NCI-H2107 treated with DMSO at 0.1 percent for 48 hours (cell line): ENCODE measurements around the gene BUD13.
"Not testable (repeated sequence)": the region's sequence is repeated elsewhere in the genome, so short reads cannot be mapped to it uniquely, and the experiment has no call there.

Experiments used
- DNase-seq: peaks from one replicate; lab custom pipeline; 2025; ENCODE audit not compliant: unreplicated experiment; lab: John Stamatoyannopoulos, UW

The BUD13 gene

GRCh38 chr11:116762132-116762531 is 10.7 kb downstream of the BUD13 start:
- no peak for DNase-seq

GRCh38 chr11:116756044-116756443 is 16.7 kb downstream of the BUD13 start:
- not testable (repeated sequence) for DNase-seq

DNA sequence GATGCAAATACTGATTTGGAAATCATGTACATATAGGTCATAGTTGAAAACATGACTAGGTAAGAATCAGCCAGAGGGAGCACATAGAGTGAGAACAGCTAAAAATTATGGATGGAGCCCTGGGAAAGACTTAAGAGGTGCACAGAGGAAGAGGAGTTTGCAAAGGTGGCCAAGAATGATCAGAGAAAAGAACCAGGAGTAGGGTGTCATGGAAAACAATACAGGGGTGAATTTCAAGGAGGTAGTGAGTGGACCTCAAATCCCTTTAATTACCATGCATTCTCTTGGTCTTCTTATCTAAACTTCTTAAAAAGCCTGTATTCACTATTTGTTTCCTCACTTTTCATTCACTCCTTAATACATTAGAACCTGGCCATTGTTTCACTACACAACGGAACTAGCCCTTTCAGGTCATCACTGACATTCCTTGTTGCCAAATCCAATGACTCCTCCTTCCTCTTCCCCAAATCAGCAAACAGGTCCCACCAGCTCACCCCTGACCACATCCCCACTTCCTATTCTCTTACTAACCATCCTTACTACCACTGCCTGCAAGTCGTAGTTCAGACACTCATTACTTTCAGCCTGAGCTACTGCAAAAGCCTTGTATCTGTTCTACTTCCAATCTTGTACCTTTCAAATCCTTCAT is 22.6 kb downstream of the BUD13 start:
- DNase-seq: no peak

GRCh38 chr11:116742104-116742503 is 30.7 kb downstream of the BUD13 start:
- no peak for DNase-seq

- no peak for DNase-seq
Measured at GRCh38 chr11:116740741-116741140, 32.0 kb downstream of the BUD13 start.

GRCh38 chr11:116738975-116739374 is 33.8 kb downstream of the BUD13 start:
- DNase-seq: no peak

DNA sequence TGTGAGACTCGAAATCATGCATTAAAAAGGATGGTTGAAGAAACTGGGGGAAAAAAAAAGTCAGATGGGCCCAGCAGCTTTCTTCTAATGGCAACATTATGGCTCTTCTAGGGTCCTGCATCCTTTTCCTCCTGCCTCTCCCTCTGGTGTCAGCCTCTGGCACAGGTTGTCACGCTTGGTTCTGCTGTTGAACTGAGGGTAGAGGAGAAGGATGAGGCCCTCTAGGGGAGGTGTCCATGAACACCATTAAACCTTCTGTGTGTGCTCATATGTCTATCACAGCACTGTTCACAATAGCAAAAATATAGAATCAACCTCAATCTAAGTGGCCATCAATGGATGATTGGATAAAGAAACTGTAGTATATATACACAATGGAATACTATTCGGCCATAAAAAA is 36.0 kb downstream of the BUD13 start:
- no peak for DNase-seq

GRCh38 chr11:116733969-116734508 is 38.7 kb downstream of the BUD13 start:
- DNase-seq: peak; percentile 45

GRCh38 chr11:116733043-116733755 is 39.6 kb downstream of the BUD13 start:
- DNase-seq: no peak

GRCh38 chr11:116732271-116733042 is 40.3 kb downstream of the BUD13 start:
- DNase-seq: peak; percentile 11

DNA sequence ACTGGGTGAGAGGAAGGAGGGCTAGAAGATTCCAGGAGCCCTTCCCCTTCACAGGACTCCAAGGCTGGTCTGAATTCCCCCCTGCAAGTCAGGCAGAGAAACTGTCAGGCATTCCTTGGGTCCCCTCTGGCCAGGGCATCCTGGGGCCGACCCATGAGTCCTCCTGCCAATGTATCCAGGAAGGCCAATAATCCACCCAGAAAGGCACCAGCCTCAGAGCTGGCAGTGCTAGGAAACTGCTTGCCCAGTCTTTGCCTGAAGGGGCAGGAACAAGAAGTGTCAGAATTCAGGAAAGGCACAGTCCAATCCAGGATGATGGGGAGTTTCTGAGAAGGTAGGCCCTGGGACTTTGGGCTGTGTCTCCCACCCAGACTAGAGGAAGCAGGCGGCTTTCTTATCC is 41.0 kb downstream of the BUD13 start:
- no peak for DNase-seq

DNA sequence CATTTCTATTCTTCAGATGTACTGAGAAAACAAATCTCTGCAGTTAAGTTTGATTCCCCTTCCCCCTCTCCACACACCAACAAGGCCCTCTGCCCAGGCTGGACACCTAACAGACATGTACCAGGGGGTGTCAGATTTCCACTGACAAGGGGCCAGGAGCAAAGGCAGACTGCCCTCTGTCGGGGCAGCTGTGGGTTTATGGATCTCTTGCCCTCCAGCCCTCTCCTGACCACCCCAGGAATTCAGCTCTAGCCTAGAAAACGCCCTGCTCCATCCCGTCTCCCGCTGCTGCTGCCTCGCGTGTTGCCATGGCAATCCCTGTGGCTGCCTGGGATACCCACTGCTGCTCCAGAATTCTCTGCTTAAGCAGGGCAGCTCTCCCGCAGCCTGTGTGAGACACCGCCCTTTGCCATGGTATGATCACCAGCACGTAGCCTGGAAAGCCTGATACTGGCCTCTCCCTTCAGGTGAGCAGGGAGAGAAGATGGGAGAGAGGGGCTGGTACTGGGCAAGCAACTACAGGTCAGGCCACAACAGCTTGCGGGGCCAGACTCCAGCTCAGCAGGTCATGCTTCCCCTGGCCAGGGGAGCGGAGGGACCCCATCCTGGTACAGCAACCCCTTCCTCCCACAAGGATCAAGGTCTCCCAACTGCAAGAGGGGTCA is 41.6 kb downstream of the BUD13 start:
- DNase-seq: no peak

DNA sequence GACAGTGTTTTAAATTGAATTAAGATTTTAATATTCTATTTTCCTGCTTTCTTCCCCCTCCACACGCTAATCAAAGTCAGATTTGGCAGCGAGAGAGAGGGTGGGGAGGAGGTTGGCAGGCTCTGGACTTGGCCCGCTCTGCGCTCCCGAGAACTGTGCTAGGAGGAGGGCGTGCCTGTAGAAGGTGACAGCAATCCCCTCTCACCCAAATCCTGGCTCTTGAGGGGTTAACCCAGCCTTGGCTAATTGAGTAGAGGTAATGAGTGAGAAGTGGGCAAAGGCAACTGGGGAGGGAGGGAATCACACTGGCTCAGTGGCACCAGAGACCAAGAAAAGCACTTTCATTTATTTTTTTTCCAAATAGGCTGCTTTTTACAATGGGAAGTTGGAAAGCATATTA is 42.2 kb downstream of the BUD13 start:
- DNase-seq: no peak

DNA sequence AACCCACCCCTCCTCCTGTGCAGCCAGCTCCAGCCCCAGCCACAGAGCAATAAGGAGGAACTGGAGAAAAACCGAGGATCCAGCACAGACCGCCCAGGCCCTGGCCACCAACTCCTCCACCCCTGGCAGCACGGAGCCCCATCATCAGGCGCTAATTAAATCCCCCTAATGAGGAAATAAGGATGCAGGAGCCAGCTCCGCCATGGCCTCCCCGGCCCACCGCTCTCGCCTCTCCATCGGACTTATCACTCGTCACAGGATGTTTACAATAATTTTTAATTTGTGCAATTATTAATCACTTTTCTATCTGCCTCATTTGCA is 42.6 kb downstream of the BUD13 start:
- no peak for DNase-seq

DNA sequence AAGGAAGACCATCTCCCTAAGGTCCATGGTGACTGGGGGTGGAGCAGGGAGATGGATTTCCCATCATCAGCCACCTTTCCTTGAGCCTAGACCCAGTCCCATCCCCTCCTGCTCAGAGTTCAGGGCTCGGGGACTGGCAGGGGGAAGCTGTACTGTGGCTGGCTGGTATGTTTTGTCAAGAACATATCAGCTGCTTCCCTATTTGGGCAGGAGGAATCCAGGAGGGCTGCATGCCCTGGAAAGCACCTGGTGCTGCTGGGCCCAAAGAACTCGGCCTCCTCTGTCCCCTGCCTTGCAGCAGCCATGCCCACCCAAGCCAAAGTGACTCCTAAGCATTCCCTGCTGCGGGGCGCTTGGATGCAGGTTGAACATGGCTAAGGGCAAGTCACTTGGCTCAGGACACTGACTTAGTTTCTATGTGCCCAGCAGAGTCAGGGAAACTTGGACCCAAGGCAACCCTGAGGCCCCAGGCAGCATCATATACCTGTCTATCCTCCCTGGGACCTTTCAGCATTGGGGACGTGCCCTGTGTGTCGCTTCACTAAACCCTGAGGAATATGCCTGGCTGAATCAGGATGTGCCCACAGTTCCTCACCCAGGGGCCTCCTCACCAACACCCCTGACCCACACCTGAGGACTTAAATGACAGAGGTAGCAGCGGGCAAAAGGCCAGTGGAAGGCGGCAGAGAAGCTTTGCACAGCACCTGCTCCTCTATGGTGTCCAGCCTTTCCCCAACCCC is 43.1 kb downstream of the BUD13 start:
- no peak for DNase-seq

DNA sequence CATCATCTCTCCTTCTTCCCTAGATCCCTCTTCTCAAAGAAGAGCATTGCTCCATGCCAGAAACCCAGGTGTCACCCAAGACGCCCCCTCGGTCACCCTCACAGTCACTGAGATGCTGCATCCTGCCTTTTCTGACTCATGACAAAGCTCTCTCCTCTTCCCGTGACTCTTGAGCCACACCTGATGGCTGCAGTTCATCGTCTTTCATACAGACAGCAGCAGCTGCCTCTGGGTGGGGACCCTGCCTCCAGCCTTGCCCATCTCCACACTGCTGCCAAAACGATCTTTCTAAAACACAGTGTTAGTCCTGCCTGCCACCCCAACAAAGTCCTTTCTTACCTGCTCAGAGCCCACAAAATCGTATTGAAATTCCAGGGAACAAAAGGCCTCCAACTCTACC is 44.8 kb downstream of the BUD13 start:
- no peak for DNase-seq

DNA sequence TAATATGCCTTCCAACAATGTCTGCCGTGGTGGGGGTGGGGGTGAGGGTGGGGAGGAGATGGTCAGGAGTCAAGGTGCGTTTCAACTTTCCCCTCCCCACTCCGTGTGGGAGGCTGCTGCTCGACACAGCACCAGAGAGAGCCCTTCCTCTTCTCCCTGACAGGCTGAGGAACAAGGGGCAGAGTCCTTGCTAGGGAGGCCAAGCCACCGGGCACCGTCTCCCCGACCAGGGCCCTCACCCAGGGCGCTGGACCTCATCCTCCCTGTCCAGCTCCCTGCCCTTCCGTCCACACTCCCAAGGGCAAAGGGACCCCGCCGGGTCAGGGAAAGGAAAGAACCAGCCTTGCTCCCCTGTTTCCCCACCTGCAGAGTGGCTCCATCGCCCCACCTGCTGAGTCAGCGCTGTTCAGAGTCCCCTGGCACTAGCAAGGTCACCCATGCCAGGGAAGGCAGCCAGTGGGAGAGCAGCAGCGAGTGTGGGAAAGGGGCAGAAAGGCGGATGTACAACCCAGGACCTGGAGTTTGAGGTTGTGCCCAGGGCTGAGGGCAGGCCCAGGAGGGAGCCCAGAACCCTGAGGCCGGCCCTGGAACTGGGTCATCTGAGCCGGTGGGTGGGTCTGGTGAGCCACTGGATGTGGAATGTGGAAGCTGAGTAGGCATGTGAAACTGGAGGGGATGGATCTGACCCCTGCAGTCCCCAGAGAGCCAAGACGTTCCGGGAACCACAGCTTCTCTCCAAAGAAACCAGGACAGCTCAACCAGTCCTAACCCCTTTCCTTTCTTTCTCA is 47.2 kb downstream of the BUD13 start:
- no peak for DNase-seq

- no peak for DNase-seq
Measured at GRCh38 chr11:116724813-116725212, 48.0 kb downstream of the BUD13 start.

DNA sequence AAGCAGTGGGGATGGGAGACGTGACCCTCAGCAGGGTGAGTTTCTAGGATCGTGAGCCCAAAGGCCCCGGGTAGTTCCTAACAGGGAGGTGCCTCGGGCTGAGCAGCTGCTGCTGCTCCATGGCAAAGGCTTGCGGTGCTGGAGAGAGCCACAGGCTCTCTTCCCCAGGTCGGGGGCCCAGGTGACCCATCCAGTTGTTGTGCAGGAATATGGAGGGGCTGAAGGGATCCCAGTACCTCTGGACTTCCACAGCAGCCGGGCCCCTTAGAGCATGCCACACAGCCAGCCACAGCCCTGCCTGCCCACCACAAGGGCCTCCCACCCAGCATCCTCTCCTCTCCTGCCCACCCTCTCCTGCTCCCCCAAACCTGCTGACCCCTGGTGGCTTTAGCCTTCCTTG is 49.3 kb downstream of the BUD13 start:
- DNase-seq: no peak

DNA sequence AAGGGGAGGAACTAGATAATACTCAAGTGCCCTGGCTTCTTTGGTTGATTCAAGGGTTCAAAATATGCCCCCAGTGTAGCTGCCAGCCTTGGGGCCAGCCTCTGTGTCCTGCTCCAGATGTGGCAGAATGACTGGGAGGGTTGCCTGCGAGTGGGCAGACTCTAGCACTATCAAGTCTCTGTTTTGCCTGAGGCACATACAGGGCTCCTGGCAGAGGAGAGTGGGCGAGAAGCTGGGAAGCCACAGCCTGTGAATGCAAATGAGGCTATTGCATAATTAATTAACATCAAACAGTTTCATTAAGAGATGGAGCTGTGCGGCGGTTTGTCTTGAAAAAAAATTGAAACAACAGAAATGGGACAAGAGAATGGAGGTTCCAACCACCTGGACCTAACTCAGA is 50.8 kb downstream of the BUD13 start:
- DNase-seq: no peak
